Pancreas (tissue), 10 donors: Measurements from ENCODE around the gene PPARA. TPM values are rescaled to one million over a fixed set of nuclear protein-coding genes. Genes with fewer than 3 reads are reported as not detected.

Experiments used
- ATAC-seq, 4 donors: fragments of 200-7000 bp; cut with Tn5 transposase; one replicate each; pipeline versions ENCODE4 v1.8.0 to v1.9.1; 2020; ENCODE audit warnings: mild to moderate bottlenecking in 4 of 4, moderate library complexity in 4 of 4
- DNase-seq, 6 donors: peaks; one replicate each; pipeline ENCODE4 v3.0.0-alpha.2; 2020
- FAIRE-seq: peaks from 2 replicates; lab custom pipeline; 2012; peaks lifted over from hg19 to GRCh38; lab: Jason Lieb, UNC
- H3K27ac ChIP-seq, 4 donors: fragments of 200-600 bp; sonication (generic); 1 replicate in 3 of 4; 2 replicates in 1 of 4; pipeline versions ENCODE4 v1.5.0 to v1.8.0; 2020
- H3K27me3 ChIP-seq, 4 donors: fragments of 200-600 bp; one replicate each; pipeline ENCODE4 v1.8.0; 2021
- H3K36me3 ChIP-seq, 3 donors: fragments of 200-600 bp; sonication (generic) in 1 of 3; one replicate each; pipeline versions ENCODE4 v1.5.0 to v1.8.0; 2020 to 2021
- H3K4me1 ChIP-seq, 3 donors: fragments of 200-600 bp; one replicate each; pipeline ENCODE4 v1.8.0; 2021
- H3K4me3 ChIP-seq, 4 donors: fragments of 200-600 bp; sonication (generic) in 2 of 4; one replicate each; pipeline versions ENCODE4 v1.5.0 to v1.8.0; 2020 to 2021
- H3K9me3 ChIP-seq, 4 donors: fragments of 200-600 bp; one replicate each; pipeline ENCODE4 v1.8.0; 2021
- CTCF ChIP-seq, 4 donors: fragments of 200-600 bp; sonication (generic) in 3 of 4; IDR thresholded peaks; one replicate each; pipeline versions ENCODE4 v1.5.0 to v1.8.0; 2021; ENCODE audit warnings: antibody characterized with exemption in 4 of 4
- WGBS, 2 donors: extraction: QIAGEN DNeasy Blood & Tissue Kit; methylation state at CpG; one replicate each; pipeline ENCODE4 v1.1.7; 2013; 5-methylcytosine and 5-hydroxymethylcytosine counted together
- intact Hi-C, 3 donors: fragments of 100-400 bp; cut with DNase I; formaldehyde crosslinking; loops; one replicate each; pipeline versions ENCODE4 v1.11.1 to v1.14.2; 2022
- polyA plus RNA-seq, 2 donors: library from polyadenylated mRNA; stranded (reverse); fragments of 200-250 nt; gene quantifications; one replicate each; pipeline ENCODE4 v1.2.3, GENCODE V29; 2013
- total RNA-seq, 6 donors: library from RNA; stranded (reverse); fragmentation: NEBNext Ultra II Directional in 4 of 6; extraction: Animal tissue kit (Norgen Biotek cat#: 25700) in 4 of 6; gene quantifications; one replicate each; pipeline versions ENCODE4 v1.2.1 to v1.2.4, GENCODE V29; 2021 to 2023
- donor health status: healthy with polysubstance abuse.
- donor health status: DM: no; HTN: no; CAD: no; lungs with moderate emphysema.
- donor health status: DM: no; HTN: no; CAD: no.
- donor health status: control.
- donor health status: control.
- donor health status: Bipolar disorder and iron deficiency.
- donor health status: DM: yes; HTN: yes; CAD: no.
- donor health status: DM: no; HTN: no; CAD: no.
- donor health status: DM: no; HTN: no; CAD: no.
- donor health status: DM: yes; HTN: yes; CAD: no.

The PPARA gene
- total and polyA plus RNA-seq, 8 donors: 4.1 to 24.5 (median 14.7) TPM

- FAIRE-seq (no peak), ATAC-seq (no peak), DNase-seq (no peak)
- no peaks in the 10 kb centered on the region for H3K4me1 ChIP-seq
- H3K4me3 ChIP-seq: no peak overlapping the region
- no peak for TF ChIP-seq CTCF (IDR thresholded peaks at IDR 0.05)
- no peaks in the 10 kb centered on the region for H3K9me3 ChIP-seq
- no peak overlapping the region for H3K27ac ChIP-seq
- no peaks in the 10 kb centered on the region for H3K27me3 ChIP-seq
- peaks cover 6 to 23% (median 8%) of the 10 kb centered on the region in 3 donors for H3K36me3 ChIP-seq
- WGBS, 2 donors: 92 to 96% methylated on average over 12 of the region's 12 CpGs
- intact Hi-C loops: no loop called here
Measured at GRCh38 chr22:46202897-46203600, 52.7 kb downstream of the PPARA start.

GRCh38 chr22:46203601-46203980 lies 53.3 kb downstream of the PPARA start:
- H3K4me1 ChIP-seq: no peaks in the 10 kb centered on the region
- 94 to 98% methylated on average over 7 of the region's 7 CpGs for WGBS, 2 donors
- no peak for TF ChIP-seq CTCF (IDR thresholded peaks at IDR 0.05)
- H3K27ac ChIP-seq: no peak overlapping the region
- no peak overlapping the region for H3K4me3 ChIP-seq
- intact Hi-C loops: no loop called here
- no peak for DNase-seq
- ATAC-seq: no peak
- H3K27me3 ChIP-seq: no peaks in the 10 kb centered on the region
- H3K9me3 ChIP-seq: no peaks in the 10 kb centered on the region
- no peak for FAIRE-seq
- H3K36me3 ChIP-seq: peaks cover 6 to 22% (median 8%) of the 10 kb centered on the region in 3 donors

- Histone ChIP-seq H3K27me3 (no peaks in the 10 kb centered on the region), H3K4me1 (no peaks in the 10 kb centered on the region), H3K36me3 (peaks cover 0 to 4% (median 3%) of the 10 kb centered on the region in 3 donors), H3K4me3 (no peak overlapping the region), H3K27ac (no peak overlapping the region), H3K9me3 (peaks cover 0 to 6% (median 0%) of the 10 kb centered on the region in 4 donors)
- no peak for ATAC-seq
- WGBS, 2 donors: 94 to 99% methylated on average over 1 of the region's 1 CpG
- DNase-seq: no peak
- no peak for TF ChIP-seq CTCF (IDR thresholded peaks at IDR 0.05)
- intact Hi-C loops: no loop called here
- FAIRE-seq: no peak
Measured at GRCh38 chr22:46209262-46209661, 58.9 kb downstream of the PPARA start.

DNA sequence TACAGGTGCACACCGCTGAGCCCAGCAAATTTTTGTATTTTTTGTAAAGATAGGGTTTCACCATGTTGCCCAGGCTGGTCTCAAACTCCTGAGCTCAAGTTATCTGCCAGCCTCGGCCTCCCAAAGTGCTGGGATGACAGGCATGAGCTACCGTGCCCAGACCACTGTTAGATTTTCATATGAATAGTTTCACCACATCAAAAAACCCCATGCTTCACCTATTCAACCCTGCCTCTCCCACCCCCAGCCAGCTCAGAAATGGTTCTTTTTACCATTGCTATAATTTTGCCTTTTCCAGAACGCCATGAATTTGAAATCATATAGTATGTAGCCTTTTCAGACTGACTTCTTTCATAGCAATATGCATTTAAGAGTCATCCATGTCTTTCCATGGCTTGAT lies 61.9 kb downstream of the PPARA start:
- Histone ChIP-seq H3K27me3 (no peaks in the 10 kb centered on the region), H3K4me3 (no peak overlapping the region), H3K36me3 (peaks cover 0 to 16% (median 3%) of the 10 kb centered on the region in 3 donors), H3K9me3 (peaks cover 0 to 6% (median 0%) of the 10 kb centered on the region in 4 donors), H3K27ac (no peak overlapping the region), H3K4me1 (no peaks in the 10 kb centered on the region)
- intact Hi-C loops: no loop called here
- WGBS, 2 donors: 94 to 95% methylated on average over 4 of the region's 4 CpGs
- no peak for TF ChIP-seq CTCF (IDR thresholded peaks at IDR 0.05)
- DNase-seq (no peak), ATAC-seq (no peak), FAIRE-seq (no peak)

GRCh38 chr22:46213052-46213451 lies 62.7 kb downstream of the PPARA start:
- H3K4me3 ChIP-seq: no peak overlapping the region
- no peak for FAIRE-seq
- no peak for TF ChIP-seq CTCF (IDR thresholded peaks at IDR 0.05)
- no peak for ATAC-seq
- H3K4me1 ChIP-seq: no peaks in the 10 kb centered on the region
- intact Hi-C loops: no loop called here
- 97 to 100% methylated on average over 4 of the region's 4 CpGs for WGBS, 2 donors
- H3K27ac ChIP-seq: no peak overlapping the region
- no peaks in the 10 kb centered on the region for H3K27me3 ChIP-seq
- H3K9me3 ChIP-seq: peaks cover 0 to 6% (median 0%) of the 10 kb centered on the region in 4 donors
- H3K36me3 ChIP-seq: peaks cover 0 to 19% (median 3%) of the 10 kb centered on the region in 3 donors
- no peak for DNase-seq
